Activated CD4-positive, alpha-beta memory T cell treated with anti-CD3 and anti-CD28 coated beads for 36 hours (primary cell): Measurements from ENCODE around the gene CRELD1. TPM values are rescaled to one million over a fixed set of nuclear protein-coding genes. Genes with fewer than 3 reads are reported as not detected.
"Not testable (repeated sequence)": the region's sequence is repeated elsewhere in the genome, so short reads cannot be mapped to it uniquely, and the experiment has no call there.

Experiments used
- CTCF ChIA-PET: fragments of 350-600 bp; sonication (Branson Sonifier 250); formaldehyde crosslinking; loops from one replicate; lab custom pipeline; 2021; ENCODE audit warnings: antibody characterized with exemption, inconsistent platforms; lab: Charles Lee
- POLR2A ChIA-PET: fragments of 350-600 bp; sonication (Branson Sonifier 250); formaldehyde crosslinking; loops from one replicate; lab custom pipeline; 2021; ENCODE audit warnings: antibody characterized with exemption; lab: Charles Lee
- DNase-seq: peaks from one replicate; pipeline ENCODE4 v3.0.0-alpha.2; 2020
- H3K27ac Mint-ChIP-seq: one replicate; pipeline ENCODE4 v1.8.0; 2021; ENCODE audit warnings: mixed read lengths
- H3K27me3 Mint-ChIP-seq: one replicate; pipeline ENCODE4 v1.8.0; 2021; ENCODE audit warnings: mixed read lengths
- H3K36me3 Mint-ChIP-seq: one replicate; pipeline ENCODE4 v1.8.0; 2021; ENCODE audit warnings: mixed read lengths
- H3K4me1 Mint-ChIP-seq: one replicate; pipeline ENCODE4 v1.8.0; 2021; ENCODE audit warnings: low read depth, mixed read lengths
- H3K4me3 Mint-ChIP-seq: one replicate; pipeline ENCODE4 v1.8.0; 2021; ENCODE audit warnings: mild to moderate bottlenecking, mixed read lengths
- H3K9me3 Mint-ChIP-seq: one replicate; pipeline ENCODE4 v1.8.0; 2021; ENCODE audit warnings: mixed read lengths
- intact Hi-C: fragments of 100-400 bp; cut with micrococcal nuclease; formaldehyde crosslinking; loops from one replicate; pipeline ENCODE4 v1.15.1; 2023
- total RNA-seq, 2 experiments: library from RNA; stranded (reverse); gene quantifications; one replicate each; pipeline ENCODE4 v1.2.3, GENCODE V29; 2021

Gene CRELD1
- 10 to 100 TPM; 14.1 to 16.1 TPM for total RNA-seq

- Mint-ChIP-seq H3K36me3 (peaks cover 4% of the 10 kb centered on the region), H3K27ac (peak within 1 kb of the TSS; percentile 89), H3K27me3 (no peaks in the 10 kb centered on the region), H3K4me1 (peaks cover 28% of the 10 kb centered on the region), H3K4me3 (peak within 1 kb of the TSS; percentile 86), H3K9me3 (no peaks in the 10 kb centered on the region)
- intact Hi-C loops, result loop anchor here (1.0 to 5.0 kb wide), 12 partner anchors 17 to 536 kb away; partner anchors contain the start of genes BRK1, BRPF1, FANCD2 and IL17RC
- ChIA-PET CTCF (interaction anchor here (0.6 to 6.3 kb wide), 31 partner anchors 9 to 388 kb away, joined by 3 to 73 read pairs (median 5); partner anchors contain the start of genes ARPC4, CIDEC, EMC3 and FANCD2), POLR2A (interaction anchor here (0.7 to 4.9 kb wide), 13 partner anchors 9 to 388 kb away, joined by 3 to 33 read pairs (median 5); partner anchors contain the start of genes BRPF1, JAGN1, RPUSD3 and SEC13)
- peak; percentile 97 for DNase-seq
Observed at GRCh38 chr3:9933561-9934234, at the start of gene CRELD1. TSS of gene CRELD1 (plus strand) at chr3:9933834. CDS start at chr3:9934439, 605 bp downstream.

DNA sequence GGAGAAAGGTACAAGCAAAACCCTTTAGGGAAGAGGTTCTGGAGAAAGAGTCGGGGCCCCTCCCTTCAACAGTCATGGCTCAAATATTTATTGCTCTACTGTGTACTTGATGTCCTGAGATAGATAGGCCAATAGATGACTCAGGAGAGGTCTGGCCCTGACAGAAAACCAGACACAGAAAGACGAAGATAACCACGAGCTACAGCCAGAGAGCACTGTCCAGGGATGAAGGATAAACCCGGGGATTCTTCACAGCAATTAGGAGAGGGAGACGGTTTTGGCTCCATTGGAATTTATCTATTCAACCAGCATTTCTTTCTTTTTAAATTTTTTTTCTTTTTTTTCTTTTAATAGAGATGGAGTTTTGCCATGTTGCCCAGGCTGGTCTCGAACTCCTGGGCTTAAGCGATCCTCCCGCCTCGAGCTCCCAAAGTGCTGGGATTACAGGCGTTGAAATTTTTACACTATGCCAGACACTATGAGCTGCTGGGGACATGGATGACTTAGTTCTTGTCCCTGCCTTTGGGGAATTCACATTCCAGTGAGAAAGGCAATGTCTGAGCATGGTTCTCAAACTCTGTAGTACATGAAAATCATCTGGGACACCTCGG is 49.0 kb upstream of the CRELD1 start:
- Mint-ChIP-seq H3K9me3 (no peaks in the 10 kb centered on the region), H3K36me3 (no peaks in the 10 kb centered on the region), H3K27me3 (no peaks in the 10 kb centered on the region), H3K4me1 (no peaks in the 10 kb centered on the region), H3K4me3 (no peak overlapping the region), H3K27ac (no peak overlapping the region)
- intact Hi-C loops, result no loop called here
- ChIA-PET POLR2A (no interaction called here), CTCF (interaction anchor here (1.1 to 2.0 kb wide), 3 partner anchors 36 to 157 kb away, joined by 3 to 9 read pairs (median 3); partner anchors contain the start of gene CRELD1)
- no peak for DNase-seq

- Mint-ChIP-seq H3K27me3 (no peaks in the 10 kb centered on the region), H3K27ac (no peak overlapping the region), H3K4me1 (peaks cover 2% of the 10 kb centered on the region), H3K9me3 (no peaks in the 10 kb centered on the region), H3K36me3 (peaks cover 5% of the 10 kb centered on the region), H3K4me3 (no peak overlapping the region)
- POLR2A ChIA-PET, result no interaction called here
- no peak for DNase-seq
- intact Hi-C loops, result no loop called here
- CTCF ChIA-PET, result interaction anchor here (0.6 kb wide), 1 partner anchor 45 kb away, joined by 4 read pairs; no protein-coding TSS in a partner anchor
Observed at GRCh38 chr3:9886328-9886727, 47.3 kb upstream of the CRELD1 start.

GRCh38 chr3:9887480-9887879 is 46.2 kb upstream of the CRELD1 start:
- Mint-ChIP-seq H3K36me3 (peaks cover 11% of the 10 kb centered on the region), H3K27ac (no peak overlapping the region), H3K9me3 (no peaks in the 10 kb centered on the region), H3K4me1 (peaks cover 8% of the 10 kb centered on the region), H3K4me3 (no peak overlapping the region), H3K27me3 (no peaks in the 10 kb centered on the region)
- ChIA-PET POLR2A (no interaction called here), CTCF (no interaction called here)
- intact Hi-C loops, result no loop called here
- no peak for DNase-seq

- CTCF ChIA-PET, result interaction anchor here (1.4 kb wide), 1 partner anchor 40 kb away, joined by 3 read pairs; no protein-coding TSS in a partner anchor
- H3K36me3 Mint-ChIP-seq, result peaks cover 20% of the 10 kb centered on the region
- POLR2A ChIA-PET, result no interaction called here
- intact Hi-C loops, result no loop called here
- no peaks in the 10 kb centered on the region for H3K9me3 Mint-ChIP-seq
- H3K27ac Mint-ChIP-seq, result no peak overlapping the region
- H3K4me1 Mint-ChIP-seq, result peaks cover 17% of the 10 kb centered on the region
- H3K4me3 Mint-ChIP-seq, result no peak overlapping the region
- DNase-seq, result no peak
- H3K27me3 Mint-ChIP-seq, result no peaks in the 10 kb centered on the region
Observed at GRCh38 chr3:9888540-9888939, 45.1 kb upstream of the CRELD1 start.

DNA sequence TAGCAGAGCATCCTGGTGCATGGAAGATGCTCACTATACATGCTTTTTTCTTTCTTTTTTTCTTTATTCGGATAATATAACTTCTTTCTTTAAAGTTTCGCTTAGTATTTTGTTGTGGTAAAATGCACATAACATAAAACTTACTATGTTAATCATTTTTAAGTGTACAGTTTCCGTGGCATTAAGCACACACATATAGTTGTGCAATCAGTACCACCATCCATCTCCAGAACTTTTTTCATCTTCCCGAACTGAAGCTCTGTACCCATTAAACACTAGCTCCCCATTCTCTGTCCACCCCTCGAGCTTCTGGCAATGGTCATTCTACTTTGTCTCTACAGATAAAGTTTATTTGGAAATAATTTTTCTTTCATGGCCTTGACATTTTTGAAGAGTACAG is 44.2 kb upstream of the CRELD1 start:
- peak overlapping the region; percentile 99 for H3K27ac Mint-ChIP-seq
- CTCF ChIA-PET, result interaction anchor here (1.4 kb wide), 1 partner anchor 41 kb away, joined by 3 read pairs; no protein-coding TSS in a partner anchor
- no peaks in the 10 kb centered on the region for H3K9me3 Mint-ChIP-seq
- DNase-seq, result no peak
- H3K36me3 Mint-ChIP-seq, result peaks cover 27% of the 10 kb centered on the region
- peaks cover 24% of the 10 kb centered on the region for H3K4me1 Mint-ChIP-seq
- POLR2A ChIA-PET, result interaction anchor here (2.8 kb wide), 1 partner anchor 43 kb away, joined by 24 read pairs; the partner anchor contains the start of gene CRELD1
- intact Hi-C loops, result no loop called here
- no peaks in the 10 kb centered on the region for H3K27me3 Mint-ChIP-seq
- H3K4me3 Mint-ChIP-seq, result peak overlapping the region; percentile 99

- CTCF ChIA-PET, result interaction anchor here (1.0 to 2.6 kb wide), 4 partner anchors 12 to 128 kb away, joined by 3 to 15 read pairs (median 4); partner anchors contain the start of genes CRELD1 and IL17RE
- Mint-ChIP-seq H3K27me3 (no peaks in the 10 kb centered on the region), H3K4me1 (peaks cover 31% of the 10 kb centered on the region), H3K9me3 (no peaks in the 10 kb centered on the region), H3K27ac (peak within 1 kb of the TSS; percentile 99), H3K36me3 (peaks cover 31% of the 10 kb centered on the region), H3K4me3 (peak within 1 kb of the TSS; percentile 99)
- peak; percentile 96 for DNase-seq
- intact Hi-C loops, result loop anchor here (1.0 to 10.0 kb wide), 8 partner anchors 18 to 496 kb away; partner anchors contain the start of genes EMC3, MTMR14, RPUSD3 and SETD5
- POLR2A ChIA-PET, result interaction anchor here (0.7 to 2.8 kb wide), 12 partner anchors 12 to 430 kb away, joined by 3 to 24 read pairs (median 4); partner anchors contain the start of genes CAMK1, CRELD1, EMC3 and IL17RE
Observed at GRCh38 chr3:9890249-9891071, 43.2 kb upstream of the CRELD1 start, which contains the start of gene JAGN1. TSS of gene JAGN1 (plus strand) at chr3:9890610. CDS start at chr3:9890723, 113 bp downstream.

GRCh38 chr3:9891072-9891622 is 42.5 kb upstream of the CRELD1 start:
- Mint-ChIP-seq H3K4me1 (peaks cover 33% of the 10 kb centered on the region), H3K36me3 (peaks cover 32% of the 10 kb centered on the region), H3K4me3 (peak overlapping the region; percentile 99), H3K27me3 (no peaks in the 10 kb centered on the region), H3K9me3 (no peaks in the 10 kb centered on the region), H3K27ac (peak overlapping the region; percentile 99)
- intact Hi-C loops, result loop anchor here (2.0 to 10.0 kb wide), 5 partner anchors 18 to 496 kb away; partner anchors contain the start of genes EMC3, RPUSD3 and SETD5
- ChIA-PET POLR2A (interaction anchor here (1.0 to 2.8 kb wide), 10 partner anchors 12 to 430 kb away, joined by 3 to 24 read pairs (median 4); partner anchors contain the start of genes CAMK1, CRELD1, EMC3 and IL17RE), CTCF (interaction anchor here (1.0 to 2.6 kb wide), 6 partner anchors 11 to 127 kb away, joined by 3 to 15 read pairs (median 4); partner anchors contain the start of genes CRELD1 and IL17RE)
- DNase-seq, result no peak

GRCh38 chr3:9893739-9894138 is 39.9 kb upstream of the CRELD1 start:
- Mint-ChIP-seq H3K9me3 (no peaks in the 10 kb centered on the region), H3K4me3 (no peak overlapping the region), H3K27ac (peak overlapping the region; percentile 43), H3K36me3 (peaks cover 32% of the 10 kb centered on the region), H3K4me1 (peaks cover 37% of the 10 kb centered on the region), H3K27me3 (no peaks in the 10 kb centered on the region)
- DNase-seq, result no peak
- CTCF ChIA-PET, result interaction anchor here (0.6 to 2.3 kb wide), 4 partner anchors 9 to 57 kb away, joined by 3 to 8 read pairs (median 6); partner anchors contain the start of gene IL17RE
- POLR2A ChIA-PET, result interaction anchor here (1.1 to 1.4 kb wide), 2 partner anchors 9 to 19 kb away, joined by 4 to 5 read pairs; partner anchors contain the start of gene IL17RE
- intact Hi-C loops, result loop anchor here (5.0 to 10.0 kb wide), 2 partner anchors 94 to 499 kb away; partner anchors contain the start of genes EMC3 and SETD5

DNA sequence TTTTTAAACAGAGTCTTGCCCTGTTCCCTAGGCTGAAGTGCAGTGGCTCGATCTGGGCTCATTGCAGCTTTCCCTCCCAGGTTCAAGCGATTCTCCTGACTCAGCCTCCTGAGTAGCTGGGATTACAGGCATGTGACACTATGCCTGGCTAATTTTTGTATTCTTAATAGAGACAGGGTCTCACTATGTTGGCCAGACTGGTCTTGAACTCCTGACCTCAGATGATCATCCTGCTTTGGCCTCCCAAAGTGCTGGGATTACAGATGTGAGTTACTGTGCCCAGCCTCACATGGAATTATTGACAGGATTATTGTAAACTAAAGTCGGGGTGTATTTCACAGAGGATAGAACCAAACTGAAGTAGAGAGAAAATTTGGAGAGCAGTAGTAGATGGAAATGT is 37.9 kb upstream of the CRELD1 start:
- intact Hi-C loops, result loop anchor here (10.0 kb wide), 1 partner anchor 501 kb away; the partner anchor contains the start of gene SETD5
- H3K4me1 Mint-ChIP-seq, result peaks cover 37% of the 10 kb centered on the region
- H3K4me3 Mint-ChIP-seq, POLR2A ChIA-PET, DNase-seq, H3K27ac Mint-ChIP-seq, H3K27me3 Mint-ChIP-seq, H3K9me3 Mint-ChIP-seq: not testable (repeated sequence)
- peaks cover 30% of the 10 kb centered on the region for H3K36me3 Mint-ChIP-seq
- CTCF ChIA-PET, result interaction anchor here (0.6 kb wide), 1 partner anchor 352 kb away, joined by 4 read pairs; no protein-coding TSS in a partner anchor
